ENCODE measurements around the gene SS18L1. TPM values are rescaled to one million over a fixed set of nuclear protein-coding genes. Genes with fewer than 3 reads are reported as not detected.
A peak's percentile ranks its signal among the peaks of the same experiment; 100 is the strongest.

SS18L1 gene
- total and polyA plus RNA-seq, 7 donors = 4.9 to 11.7 (median 9.5) TPM

DNA sequence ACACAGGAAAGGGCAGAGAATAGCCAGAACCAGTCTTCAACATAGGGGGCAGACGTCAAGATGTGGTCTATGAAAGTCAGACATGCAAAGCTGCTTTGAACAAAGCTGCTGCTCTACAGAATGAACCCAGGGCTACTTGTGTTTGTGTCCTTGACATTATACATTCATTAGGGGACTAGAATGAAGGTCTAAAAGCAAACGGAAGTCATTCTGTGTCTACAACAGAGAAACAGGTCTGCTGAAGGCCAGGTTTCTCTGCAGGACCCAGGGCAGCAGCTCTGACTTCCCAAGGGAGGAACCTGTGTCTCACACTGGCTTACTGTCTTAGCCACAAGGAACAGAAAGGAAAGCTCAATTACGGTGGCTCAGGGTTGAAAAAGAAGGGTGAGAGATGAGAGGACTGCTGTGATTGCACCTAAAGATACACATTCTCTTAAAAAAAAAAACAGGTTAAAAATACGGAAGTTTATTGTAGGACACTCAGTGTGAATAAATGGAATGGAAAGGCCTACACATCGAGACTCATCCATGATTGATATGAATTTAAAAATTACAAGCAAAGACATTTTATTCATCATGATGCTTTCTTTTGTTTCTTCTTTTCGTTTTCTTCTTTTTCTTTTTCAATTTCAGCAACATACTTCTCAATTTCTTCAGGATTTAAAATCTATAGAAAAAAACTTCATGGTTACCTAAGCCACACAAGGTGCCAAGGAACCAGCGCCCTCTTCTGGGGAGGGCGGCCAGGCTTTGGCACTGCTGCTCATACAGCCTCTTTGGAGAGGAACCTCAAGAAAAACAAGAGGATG, 7.1 kb upstream of the SS18L1 start:
- Histone ChIP-seq H3K9me3 (no peaks in the 10 kb centered on the region), H3K27me3 (no peaks in the 10 kb centered on the region), H3K36me3 (peaks cover 47 to 91% (median 57%) of the 10 kb centered on the region in 4 donors), H3K4me1 (peaks cover 0 to 27% (median 11%) of the 10 kb centered on the region in 4 donors), H3K27ac (peak overlapping the region in 1 of 4 donors; percentile 17), H3K4me3 (no peak overlapping the region)
- TF ChIP-seq, protein P1, sequence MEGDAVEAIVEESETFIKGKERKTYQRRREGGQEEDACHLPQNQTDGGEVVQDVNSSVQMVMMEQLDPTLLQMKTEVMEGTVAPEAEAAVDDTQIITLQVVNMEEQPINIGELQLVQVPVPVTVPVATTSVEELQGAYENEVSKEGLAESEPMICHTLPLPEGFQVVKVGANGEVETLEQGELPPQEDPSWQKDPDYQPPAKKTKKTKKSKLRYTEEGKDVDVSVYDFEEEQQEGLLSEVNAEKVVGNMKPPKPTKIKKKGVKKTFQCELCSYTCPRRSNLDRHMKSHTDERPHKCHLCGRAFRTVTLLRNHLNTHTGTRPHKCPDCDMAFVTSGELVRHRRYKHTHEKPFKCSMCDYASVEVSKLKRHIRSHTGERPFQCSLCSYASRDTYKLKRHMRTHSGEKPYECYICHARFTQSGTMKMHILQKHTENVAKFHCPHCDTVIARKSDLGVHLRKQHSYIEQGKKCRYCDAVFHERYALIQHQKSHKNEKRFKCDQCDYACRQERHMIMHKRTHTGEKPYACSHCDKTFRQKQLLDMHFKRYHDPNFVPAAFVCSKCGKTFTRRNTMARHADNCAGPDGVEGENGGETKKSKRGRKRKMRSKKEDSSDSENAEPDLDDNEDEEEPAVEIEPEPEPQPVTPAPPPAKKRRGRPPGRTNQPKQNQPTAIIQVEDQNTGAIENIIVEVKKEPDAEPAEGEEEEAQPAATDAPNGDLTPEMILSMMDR (IDR thresholded peaks at IDR 0.05) = peak; percentile 36 to 79 (median 66)
- TF ChIP-seq POLR2A (IDR thresholded peaks at IDR 0.05) (no peak), EP300 (IDR thresholded peaks at IDR 0.05) (no peak), POLR2AphosphoS5 (IDR thresholded peaks at IDR 0.05) (peak in 2 of 4 donors; percentile 23 to 40)
- intact Hi-C loops (cut with DNase I) = loop anchor here (2.0 kb wide), 2 partner anchors 110 to 122 kb away; no protein-coding TSS in a partner anchor
- no peak for DNase-seq
- 48 to 57% methylated on average over 8 of the region's 8 CpGs for WGBS, 2 donors

GRCh38 chr20:62137092-62137384, 6.5 kb upstream of the SS18L1 start:
- Histone ChIP-seq H3K27me3 (no peaks in the 10 kb centered on the region), H3K4me1 (peaks cover 0 to 33% (median 17%) of the 10 kb centered on the region in 4 donors), H3K9me3 (no peaks in the 10 kb centered on the region), H3K4me3 (no peak overlapping the region), H3K36me3 (peaks cover 44 to 86% (median 51%) of the 10 kb centered on the region in 4 donors), H3K27ac (peak overlapping the region in 2 of 4 donors; percentile 17 to 18)
- WGBS, 2 donors = 75 to 82% methylated on average over 6 of the region's 6 CpGs
- no peak for TF ChIP-seq POLR2AphosphoS5 (IDR thresholded peaks at IDR 0.05)
- TF ChIP-seq POLR2A (IDR thresholded peaks at IDR 0.05) = no peak
- TF ChIP-seq EP300 (IDR thresholded peaks at IDR 0.05) = no peak
- TF ChIP-seq, protein P1 (IDR thresholded peaks at IDR 0.05) = no peak
- intact Hi-C loops (cut with DNase I) = loop anchor here (2.0 kb wide), 2 partner anchors 110 to 122 kb away; no protein-coding TSS in a partner anchor
- no peak for DNase-seq

- Histone ChIP-seq H3K4me1 (peaks cover 0 to 34% (median 20%) of the 10 kb centered on the region in 4 donors), H3K4me3 (no peak overlapping the region), H3K9me3 (no peaks in the 10 kb centered on the region), H3K27ac (no peak overlapping the region), H3K36me3 (peaks cover 38 to 80% (median 48%) of the 10 kb centered on the region in 4 donors), H3K27me3 (no peaks in the 10 kb centered on the region)
- WGBS, 2 donors = 83 to 87% methylated on average over 8 of the region's 8 CpGs
- intact Hi-C loops (cut with DNase I) = loop anchor here (2.0 kb wide), 2 partner anchors 111 to 123 kb away; no protein-coding TSS in a partner anchor
- TF ChIP-seq POLR2A (IDR thresholded peaks at IDR 0.05) (no peak), POLR2AphosphoS5 (IDR thresholded peaks at IDR 0.05) (no peak), EP300 (IDR thresholded peaks at IDR 0.05) (no peak)
- TF ChIP-seq, protein P1 (IDR thresholded peaks at IDR 0.05) = no peak
- DNase-seq = no peak
Measured at GRCh38 chr20:62137478-62138203, 5.9 kb upstream of the SS18L1 start.

DNA sequence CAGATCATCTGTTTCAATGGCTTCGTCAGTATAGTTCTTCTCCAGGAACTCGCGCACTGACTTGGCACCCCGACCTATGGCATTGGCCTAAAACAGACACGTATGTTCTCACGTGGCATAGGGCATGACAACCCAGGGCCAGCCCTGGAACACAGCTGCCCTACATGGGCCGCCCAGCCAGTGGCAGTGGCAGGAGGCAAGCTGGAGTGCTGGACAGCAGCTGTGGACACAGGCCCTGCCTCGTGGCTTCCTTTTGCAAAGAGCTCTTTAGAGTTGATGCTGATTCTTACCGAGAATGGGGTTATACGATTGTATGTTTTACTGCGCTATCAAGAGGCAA, 5.4 kb upstream of the SS18L1 start:
- TF ChIP-seq, protein P1 (IDR thresholded peaks at IDR 0.05) = no peak
- TF ChIP-seq POLR2A (IDR thresholded peaks at IDR 0.05) (no peak), EP300 (IDR thresholded peaks at IDR 0.05) (no peak), POLR2AphosphoS5 (IDR thresholded peaks at IDR 0.05) (no peak)
- peaks cover 36 to 74% (median 46%) of the 10 kb centered on the region in 4 donors for H3K36me3 ChIP-seq
- H3K9me3 ChIP-seq = no peaks in the 10 kb centered on the region
- no peaks in the 10 kb centered on the region for H3K27me3 ChIP-seq
- WGBS, 2 donors = 84 to 94% methylated on average over 11 of the region's 11 CpGs
- H3K27ac ChIP-seq = no peak overlapping the region
- no peak for DNase-seq
- intact Hi-C loops (cut with DNase I) = no loop called here
- peaks cover 0 to 30% (median 20%) of the 10 kb centered on the region in 4 donors for H3K4me1 ChIP-seq
- no peak overlapping the region for H3K4me3 ChIP-seq
